HG02885 (cell line): ENCODE data around the gene ERLIN1.

Experiments
- ATAC-seq: cut with Tn5 transposase; IDR thresholded peaks from one replicate; pipeline ENCODE4 v1.9.1; 2021; ENCODE audit warnings: mild to moderate bottlenecking; ENCODE audit not compliant: unreplicated experiment, poor library complexity

The ERLIN1 gene

DNA sequence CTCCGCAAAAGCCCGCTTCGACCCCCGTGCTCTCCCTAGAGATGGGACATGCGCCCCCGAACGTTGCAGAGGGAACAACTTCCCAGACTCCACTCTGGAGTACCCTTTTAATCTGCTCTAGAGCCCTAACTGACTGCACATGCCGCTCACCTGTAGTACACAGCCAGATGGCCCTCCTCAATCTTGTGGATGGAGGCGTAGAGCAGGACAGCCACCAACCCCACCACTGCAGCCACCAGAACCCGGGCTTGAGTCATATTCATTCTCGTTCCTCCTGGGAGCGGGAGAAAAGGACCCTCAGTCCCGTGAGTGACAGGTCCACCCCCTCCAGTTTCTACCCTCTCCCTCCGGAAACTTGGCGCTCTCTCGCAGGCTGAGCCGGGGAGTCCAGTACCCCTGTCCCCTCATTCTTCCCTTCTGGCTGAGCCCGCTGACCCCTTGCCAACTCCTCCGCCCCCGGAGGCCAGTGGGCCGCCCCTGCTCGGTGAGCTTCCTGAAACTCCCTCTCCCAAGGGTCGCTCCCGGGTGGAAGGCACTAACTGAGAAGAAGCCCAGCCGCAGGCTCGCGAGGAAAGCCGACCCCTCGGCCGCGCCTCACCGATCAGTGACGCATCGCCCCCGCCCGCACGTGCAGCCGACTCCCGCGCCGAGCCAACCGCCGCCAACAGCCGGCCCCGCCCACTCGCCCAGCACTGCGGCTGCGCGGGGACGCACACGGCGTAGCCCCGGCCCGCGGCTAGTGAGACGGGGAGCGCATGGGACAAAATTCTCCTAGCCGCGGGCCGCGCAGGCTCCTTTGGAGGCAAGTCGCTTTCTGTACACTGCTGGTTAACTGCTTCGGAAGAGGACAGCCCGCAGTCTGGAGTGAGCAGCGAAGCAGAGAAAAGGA, at the start of gene ERLIN1:
ERLIN1 (minus strand) TSS at position 666 of the 889 bp plus-strand sequence; CDS start at position 263, 403 bp downstream.
- peak; percentile 82 for ATAC-seq

DNA sequence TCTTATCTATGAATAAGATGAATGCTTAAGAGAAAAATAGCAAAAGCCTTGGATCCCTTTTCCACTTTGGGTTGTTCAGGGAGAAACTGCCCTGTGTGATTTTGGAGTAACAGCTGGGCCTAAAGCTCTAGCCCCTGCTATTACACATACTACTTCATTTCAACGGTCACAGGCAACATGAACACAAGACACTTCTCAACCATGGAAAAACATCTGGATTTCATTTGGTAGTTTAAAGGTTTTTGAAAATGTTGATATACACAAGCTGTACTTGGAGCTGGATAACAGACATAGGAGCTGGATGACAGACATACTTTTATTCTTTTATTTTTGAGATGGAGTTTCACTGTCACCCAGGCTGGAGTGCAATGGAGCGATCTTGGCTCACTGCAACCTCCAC, 46.3 kb upstream of the ERLIN1 start:
- no peak for ATAC-seq

DNA sequence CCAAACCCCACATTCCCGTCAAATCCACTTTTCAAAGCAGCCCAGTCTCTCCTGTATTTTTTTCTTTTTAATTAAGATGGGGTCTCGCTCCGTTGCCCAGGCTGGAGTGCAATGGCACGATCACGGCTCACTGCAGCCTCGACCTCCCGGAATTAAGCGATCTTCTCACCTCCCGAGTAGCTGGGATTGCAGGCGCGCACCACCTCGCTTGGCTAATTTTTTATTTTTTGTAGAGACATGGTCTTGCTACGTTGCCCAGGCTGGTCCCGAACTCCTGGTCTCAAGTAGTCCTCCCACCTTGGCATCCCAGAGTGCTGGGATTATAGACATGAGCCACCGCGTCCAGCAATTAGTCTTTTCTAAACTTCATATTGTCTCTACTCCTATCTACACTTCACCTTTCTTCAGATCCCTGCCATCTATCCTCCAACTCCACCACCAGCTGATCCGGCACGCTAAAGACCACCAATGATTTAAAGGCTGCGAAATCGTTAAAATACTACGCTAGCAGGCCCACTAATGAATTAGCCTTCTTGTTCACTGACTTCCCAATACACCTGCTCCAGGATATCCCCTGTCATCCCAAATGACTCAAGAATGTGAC, 44.1 kb upstream of the ERLIN1 start:
- ATAC-seq = no peak

DNA sequence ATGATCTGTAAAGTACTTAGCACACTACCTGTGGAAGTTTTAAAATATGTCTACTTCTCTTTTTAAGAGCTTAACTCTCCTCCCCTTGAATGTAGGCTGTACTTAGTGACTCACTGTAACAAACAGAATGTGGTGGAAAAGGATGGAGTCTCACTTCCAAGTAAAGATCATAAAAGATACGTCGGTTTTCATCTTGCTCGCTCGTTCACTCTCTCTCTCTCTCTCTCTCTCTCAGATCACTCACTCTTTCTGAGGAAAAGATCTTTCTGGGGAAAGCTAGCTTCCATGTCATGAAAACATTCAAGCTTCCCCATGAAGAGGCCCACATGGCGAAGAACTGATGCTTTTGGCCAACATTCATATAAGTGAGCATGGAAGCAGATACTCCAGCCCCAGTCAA, 38.0 kb upstream of the ERLIN1 start:
- no peak for ATAC-seq

DNA sequence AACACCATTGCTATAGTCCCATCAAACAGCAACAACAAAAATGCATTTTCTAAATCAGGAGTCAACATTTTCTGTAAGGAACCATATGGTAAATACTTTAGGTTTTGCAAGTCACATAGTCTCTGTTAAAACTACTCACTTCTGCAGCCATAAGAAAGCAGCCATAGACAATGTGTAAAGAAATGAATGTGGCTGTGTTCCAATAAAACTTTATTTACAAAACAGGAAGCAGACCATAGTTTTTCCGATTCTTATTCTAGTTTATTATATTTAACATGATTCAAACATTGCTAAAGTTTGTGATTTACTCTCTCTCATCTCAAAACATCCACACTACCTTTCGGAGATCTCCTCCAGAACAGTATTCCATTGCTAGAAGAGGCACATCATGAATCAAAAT, 36.7 kb upstream of the ERLIN1 start:
- no peak for ATAC-seq

DNA sequence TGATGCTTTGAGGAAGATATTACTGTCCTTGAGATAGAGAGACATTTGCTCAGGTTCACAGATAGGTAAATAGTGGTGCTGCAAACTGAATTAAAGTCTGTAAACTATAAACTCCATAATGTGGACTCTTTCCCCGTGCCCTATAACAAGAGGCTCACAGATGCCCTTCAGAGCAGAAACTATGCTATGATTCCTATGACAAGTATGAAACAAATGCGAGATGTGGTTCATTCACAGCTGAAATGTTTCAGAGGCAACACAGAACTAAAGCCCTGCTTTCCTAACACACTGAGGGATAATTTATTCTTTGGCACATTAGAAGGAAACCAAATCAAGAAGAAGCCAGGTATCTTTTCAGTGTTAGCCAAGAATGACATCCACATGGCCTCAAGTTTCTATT, 30.2 kb upstream of the ERLIN1 start:
- no peak for ATAC-seq

DNA sequence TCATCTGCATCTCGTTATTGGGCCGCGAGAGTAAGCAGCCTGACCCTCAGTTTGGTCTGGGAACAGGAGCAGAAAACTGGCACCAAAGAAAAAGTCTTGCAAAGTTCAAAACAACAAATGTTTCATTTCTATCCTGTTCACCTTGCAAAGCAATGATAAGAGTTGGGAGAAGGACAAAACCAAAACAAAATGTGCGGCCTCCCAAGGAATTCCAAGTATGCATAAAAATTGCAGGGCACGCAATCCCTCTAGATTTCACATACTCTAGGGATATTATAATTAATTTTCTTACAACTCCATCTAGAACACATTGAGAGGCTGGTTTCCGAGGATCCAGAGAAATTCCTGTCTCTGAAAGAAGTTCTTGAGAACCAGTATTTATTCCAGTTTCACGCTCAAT, 23.5 kb upstream of the ERLIN1 start:
- ATAC-seq = no peak

DNA sequence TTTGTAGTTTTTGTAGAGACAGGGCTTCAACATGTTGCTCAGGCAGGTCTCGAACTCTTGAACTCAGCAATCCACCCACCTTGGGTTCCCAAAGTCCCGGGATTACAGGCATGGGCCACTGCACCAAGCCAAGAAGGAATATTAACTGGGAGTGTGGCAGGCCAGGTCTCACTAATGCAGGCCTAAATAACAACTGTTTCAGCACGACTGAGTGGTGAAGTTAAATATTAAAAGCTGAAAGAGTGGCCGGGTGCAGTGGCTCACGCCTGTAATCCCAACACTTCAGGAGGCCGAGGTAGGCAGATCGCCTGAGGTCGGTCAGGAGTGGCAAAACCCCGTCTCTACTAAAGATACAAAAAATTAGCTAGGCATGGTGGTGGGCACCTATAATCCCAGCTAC, 22.4 kb upstream of the ERLIN1 start:
- no peak for ATAC-seq

DNA sequence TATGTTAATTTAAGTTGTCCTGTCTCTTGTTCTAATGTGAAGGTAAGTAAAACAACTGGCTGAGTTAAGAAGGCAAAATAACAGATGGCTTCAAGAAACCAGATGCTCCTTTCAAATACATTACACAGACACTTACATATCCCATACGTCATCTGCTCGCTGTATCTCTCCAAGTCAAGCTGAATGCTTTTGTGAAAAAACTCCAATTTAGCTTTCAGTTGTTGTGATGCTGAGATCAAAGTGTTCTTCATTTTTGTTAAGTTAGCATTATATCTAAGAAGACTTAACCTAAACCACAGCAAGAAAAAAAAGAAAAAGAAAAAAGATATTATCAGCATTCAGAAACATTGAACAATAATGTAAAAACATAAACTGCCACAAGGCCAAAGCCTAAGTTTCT, 18.5 kb upstream of the ERLIN1 start:
- no peak for ATAC-seq

DNA sequence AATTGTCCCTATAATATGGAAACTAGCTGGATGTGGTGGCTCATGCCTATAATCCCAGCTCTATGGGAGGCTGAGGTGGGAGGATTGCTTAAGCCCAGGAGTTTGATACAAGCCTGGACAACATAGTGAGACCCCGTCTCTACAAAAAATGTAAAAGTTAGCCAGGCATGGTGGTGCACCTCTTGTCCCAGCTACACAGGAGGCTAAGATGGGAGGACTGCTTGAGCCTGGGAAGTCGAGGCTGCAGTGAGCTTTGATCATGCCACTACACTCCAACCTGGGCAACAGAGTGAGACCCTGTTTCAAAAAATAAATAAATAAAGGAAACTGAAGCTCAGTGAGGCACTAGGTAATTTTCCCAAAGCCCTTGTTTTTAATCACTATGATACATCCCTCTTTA, 15.7 kb upstream of the ERLIN1 start:
- ATAC-seq = no peak

DNA sequence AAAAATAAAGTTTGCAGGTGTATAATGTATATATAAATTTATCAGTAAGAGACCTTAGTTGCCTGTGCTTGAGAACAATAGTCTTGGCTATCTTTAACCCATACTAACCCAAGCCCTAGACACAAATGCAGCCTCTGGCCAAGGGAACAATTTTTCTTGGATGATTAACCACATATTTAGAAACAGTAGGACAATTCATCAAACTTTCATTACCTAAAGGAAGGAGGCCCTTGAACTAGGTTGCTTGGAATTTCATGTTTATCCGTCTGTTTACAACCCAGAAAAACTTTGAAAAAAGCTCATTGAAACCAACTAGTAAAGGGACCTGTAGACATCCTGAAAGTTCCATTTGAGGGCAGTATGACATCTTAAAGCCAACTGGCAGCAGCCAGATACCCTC, 8.9 kb upstream of the ERLIN1 start:
- no peak for ATAC-seq

DNA sequence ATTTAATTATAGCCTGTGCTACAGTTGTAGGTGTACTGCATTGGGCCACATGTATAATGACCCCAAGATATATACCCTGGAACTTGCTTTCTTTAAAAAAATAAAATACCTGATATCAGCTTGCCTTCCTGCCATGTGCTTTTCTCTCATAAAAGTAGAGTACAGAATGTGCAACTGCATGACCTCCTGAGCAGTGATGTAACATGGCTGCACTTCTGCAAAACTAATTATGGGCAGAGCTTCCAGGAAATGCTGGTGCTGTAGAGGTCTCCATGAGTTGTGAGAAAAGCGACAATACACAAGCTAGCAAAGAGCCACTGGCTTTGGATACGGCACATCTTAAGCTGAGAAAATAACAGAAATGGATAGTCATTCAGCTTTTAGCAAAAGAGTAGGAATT, 6.5 kb upstream of the ERLIN1 start:
- no peak for ATAC-seq

DNA sequence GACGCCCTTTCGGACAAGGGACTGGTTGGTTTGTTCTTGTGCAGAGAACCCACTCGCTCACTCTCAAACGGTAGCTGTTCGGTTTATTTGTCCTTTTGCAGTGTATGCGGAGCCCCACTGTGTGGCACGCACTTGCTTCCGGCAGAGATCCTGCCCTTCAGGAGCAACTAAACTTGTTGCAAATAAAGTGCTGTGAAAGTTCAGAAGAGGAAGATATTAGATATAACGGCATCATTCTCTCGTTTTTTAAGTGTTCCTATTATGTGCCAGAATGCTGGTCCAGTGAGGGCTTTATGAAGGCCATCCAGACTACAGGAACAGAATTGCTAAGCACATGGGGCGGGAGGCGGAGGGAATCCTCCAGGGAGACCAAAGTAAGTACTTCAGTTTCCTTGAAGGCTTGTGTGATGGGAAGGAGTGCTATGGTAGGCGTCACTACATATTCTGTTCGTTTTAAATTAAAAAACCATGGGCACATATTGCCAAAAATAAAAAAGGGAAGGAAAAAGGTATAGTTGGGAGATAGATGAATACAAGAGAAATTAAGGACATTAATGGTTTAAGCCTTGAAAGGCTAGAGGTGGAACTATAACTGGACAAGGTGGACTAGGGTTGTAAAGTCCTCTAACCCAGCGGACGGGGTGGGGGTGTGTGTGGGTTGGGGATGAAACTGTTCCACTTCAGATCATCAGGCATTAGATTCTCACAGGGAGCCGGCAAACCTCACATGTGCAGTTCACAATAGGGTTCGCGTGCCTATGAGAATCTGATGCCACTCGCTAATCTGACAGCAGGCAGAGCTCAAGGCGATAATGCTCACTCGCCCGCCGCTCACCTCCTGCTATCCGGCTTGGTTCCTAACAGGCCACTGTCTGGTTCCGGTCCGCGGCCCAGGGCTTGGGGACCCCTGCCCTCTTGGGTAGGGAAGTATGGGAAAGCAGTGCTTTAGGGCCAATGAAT, 704 bp upstream of the ERLIN1 start:
- peak; percentile 39 for ATAC-seq

DNA sequence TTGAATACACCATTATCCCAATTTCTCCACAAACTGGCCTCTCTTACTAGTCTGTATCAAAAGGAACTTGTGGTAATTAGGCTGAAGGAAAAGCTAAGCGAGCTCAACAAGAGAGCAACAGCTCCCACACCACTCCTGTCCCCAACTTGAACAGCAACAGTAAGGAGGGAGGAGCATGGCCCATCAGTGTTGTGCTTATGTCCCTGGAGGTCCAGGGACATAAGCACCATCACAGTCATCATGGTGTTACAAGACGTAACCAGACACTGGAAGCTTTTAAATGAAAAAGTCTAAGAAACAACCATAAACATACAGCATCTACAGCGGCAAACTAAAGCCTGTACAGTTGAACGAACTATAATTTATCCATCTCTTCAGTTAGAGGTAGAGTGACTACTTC, 989 bp downstream of the ERLIN1 start:
- ATAC-seq = peak; percentile 32

DNA sequence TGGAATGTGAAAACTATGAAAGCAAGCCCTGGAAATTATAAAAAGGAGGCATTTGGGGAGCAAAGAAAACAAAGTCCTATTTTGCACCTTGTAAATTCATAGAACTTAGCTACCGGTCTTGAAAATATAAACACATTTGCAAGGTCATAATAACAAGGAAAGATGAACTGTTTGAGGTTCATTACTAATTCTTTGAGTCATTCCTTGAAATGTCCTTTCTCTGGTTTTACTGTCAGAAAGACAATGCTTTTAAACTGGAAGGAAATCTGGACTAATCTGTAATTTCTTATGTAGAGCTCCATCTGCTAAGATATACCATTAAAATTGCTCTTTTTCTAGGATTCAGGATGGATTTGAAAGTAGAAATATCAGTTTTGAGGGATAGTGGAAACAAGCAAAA, 1.4 kb downstream of the ERLIN1 start:
- no peak for ATAC-seq

DNA sequence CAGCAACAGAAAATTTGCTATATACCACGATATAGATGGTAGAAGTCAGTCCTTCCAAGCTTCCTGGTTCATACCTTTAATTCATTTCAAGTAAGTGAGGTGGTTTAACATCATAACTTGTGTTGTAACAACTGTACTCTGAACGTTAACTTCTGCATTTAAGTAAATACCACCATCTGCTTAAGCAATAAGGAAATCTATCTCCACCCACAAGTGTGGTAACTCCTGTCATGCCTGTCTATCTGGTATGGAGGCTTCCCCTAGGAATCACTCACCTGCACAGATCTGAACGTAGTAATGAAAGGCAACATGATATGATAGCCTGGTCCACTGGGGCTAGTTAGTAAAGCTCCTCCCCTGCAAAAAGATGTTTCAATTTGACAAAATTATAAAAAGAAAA, 2.3 kb downstream of the ERLIN1 start:
- ATAC-seq = no peak

DNA sequence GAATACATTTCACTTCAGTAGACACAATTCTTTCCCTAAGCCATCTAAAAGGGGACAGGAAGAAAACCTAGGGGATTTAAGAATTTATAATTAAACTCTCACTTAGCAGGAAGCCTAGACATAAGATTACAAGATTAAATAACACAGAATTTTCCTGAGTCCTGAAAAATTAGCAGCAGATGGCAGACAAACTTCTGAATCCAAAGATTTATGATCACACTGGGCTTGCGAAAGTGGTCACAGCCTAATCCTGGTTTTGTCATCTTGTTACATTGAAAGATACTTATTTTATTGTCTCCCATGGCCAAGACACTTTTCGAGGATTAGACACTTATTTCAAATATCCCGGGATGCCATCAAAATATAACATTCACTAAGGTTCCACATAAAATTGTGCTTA, 2.9 kb downstream of the ERLIN1 start:
- ATAC-seq = no peak

DNA sequence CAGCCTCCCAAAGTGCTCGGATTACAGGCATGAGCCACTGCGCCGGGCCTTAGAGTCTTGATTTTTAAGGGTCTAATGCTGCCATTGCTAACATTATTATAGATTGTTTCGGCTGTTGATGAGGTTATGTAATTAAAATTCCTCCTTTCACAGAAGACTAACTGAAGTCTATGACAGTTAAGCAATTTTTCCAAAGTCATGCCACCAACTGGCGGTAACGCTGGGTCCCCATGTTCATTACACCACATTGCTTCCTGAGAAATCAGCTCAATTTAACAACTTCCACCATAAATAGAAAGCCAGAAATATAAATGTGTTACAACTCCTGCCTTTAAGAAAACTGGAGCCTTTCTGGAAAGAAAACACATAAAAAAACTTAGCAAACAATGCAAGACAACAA, 3.5 kb downstream of the ERLIN1 start:
- no peak for ATAC-seq

DNA sequence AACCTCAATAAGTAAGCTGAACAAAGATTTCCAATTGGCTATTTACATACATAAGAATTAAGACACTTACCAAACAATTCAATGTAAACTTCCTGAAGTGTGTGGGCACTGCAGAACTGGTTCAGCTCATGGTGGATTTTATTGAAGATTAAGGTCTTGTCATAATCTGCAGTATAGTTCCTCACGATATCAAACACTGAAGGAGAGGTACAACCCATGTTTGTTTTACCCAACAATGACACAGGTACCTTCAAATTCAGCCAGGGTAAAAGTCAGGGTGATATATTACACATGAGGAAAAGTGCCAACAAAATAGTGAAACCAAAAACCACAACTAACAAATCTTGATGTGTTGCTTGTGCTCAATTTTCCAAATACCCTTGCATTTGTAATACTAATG, 10.0 kb downstream of the ERLIN1 start:
- ATAC-seq = no peak

DNA sequence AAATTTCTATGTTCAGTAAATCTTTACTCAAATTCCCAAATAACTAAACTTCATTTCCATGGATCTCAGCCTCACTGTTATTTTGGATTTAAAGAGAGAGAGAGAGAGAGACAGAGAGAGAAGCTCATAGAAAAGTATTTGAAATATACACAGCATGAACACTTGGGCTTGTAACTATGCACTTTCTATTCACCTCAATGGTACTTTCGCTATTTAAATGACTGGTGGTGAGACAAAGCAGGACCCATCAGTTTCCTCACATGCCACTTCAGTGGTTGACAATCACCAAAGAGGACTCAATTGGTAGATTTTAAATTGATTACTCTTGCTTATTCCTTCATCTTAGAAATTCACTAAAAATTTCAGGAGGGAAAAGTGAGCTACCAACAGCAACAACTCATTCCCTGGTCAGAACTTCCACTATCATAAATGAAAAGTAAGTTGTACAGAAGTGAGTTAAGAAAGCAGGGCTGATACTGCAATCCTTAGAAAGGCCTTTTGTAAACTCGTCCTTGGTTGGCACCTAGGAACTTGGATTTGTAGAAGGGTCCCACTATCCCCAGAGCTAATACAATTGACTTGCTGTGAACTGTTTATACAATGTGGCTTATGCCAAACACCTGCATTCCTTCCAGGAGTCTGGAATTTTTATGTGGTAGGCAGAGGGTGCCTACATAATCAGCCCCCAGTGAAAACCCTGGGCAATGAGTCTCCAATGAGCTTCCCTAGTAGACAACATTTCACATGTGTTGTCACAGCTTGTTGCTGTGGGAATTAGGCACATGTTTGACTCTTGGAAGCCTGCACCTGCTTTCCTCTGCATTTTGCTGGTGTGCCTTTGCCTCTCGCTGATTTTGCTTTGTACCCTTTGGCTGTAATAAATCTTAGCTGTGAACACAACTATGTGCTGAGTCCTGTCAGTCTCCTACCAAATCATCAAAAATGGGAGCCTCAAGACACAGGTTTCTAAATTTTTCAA, 10.8 kb downstream of the ERLIN1 start:
- peak; percentile 83 for ATAC-seq
